Mucosa of stomach (tissue), 1 donor: ENCODE results near the gene TLK2.
"Not testable (repeated sequence)": the region's sequence is repeated elsewhere in the genome, so short reads cannot be mapped to it uniquely, and the experiment has no call there.

Source experiments
- H3K27me3 ChIP-seq: one replicate; pipeline ENCODE4 v1.7.0; 2013; ENCODE audit warnings: mild to moderate bottlenecking, low read length; ENCODE audit not compliant: control insufficient read depth, insufficient read depth
- H3K36me3 ChIP-seq: one replicate; pipeline ENCODE4 v1.7.0; 2013; ENCODE audit warnings: low read length; ENCODE audit not compliant: control insufficient read depth, insufficient read depth
- H3K4me1 ChIP-seq: one replicate; pipeline ENCODE4 v1.7.0; 2013; ENCODE audit warnings: mild to moderate bottlenecking, low read length; ENCODE audit not compliant: control insufficient read depth, insufficient read depth
- H3K4me3 ChIP-seq: one replicate; pipeline ENCODE4 v1.7.0; 2013; ENCODE audit warnings: low read length
- H3K9ac ChIP-seq: one replicate; pipeline ENCODE4 v1.7.0; 2013; ENCODE audit warnings: mild to moderate bottlenecking, low read length, moderate library complexity
- H3K9me3 ChIP-seq: one replicate; pipeline ENCODE4 v1.7.0; 2013; ENCODE audit warnings: mild to moderate bottlenecking, low read length, moderate library complexity; ENCODE audit not compliant: control insufficient read depth
- donor health status: Pancreatic carcinoma.

TLK2 gene

DNA sequence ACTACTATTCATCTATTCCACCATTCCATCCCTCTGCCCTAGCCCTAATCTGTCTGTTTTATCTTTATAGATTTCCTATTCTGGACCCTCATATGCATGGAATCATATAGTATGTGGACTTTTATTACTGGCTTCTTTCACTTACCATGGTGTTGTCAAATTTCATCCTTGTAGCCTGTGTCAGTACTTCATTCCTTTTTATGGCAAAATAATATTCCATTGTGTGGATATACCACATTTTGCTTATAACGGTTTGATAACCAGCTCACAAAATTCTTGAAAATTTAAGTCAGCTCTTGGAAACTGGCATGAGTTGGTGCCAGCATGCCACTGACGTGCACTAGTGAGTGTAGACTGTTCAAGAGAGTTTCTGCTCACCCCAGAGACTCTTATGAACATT lies 118.5 kb downstream of the TLK2 start:
- H3K9ac ChIP-seq, result no peak overlapping the region
- H3K4me3 ChIP-seq, result no peak overlapping the region
- H3K36me3 ChIP-seq, result no peaks in the 10 kb centered on the region
- H3K4me1 ChIP-seq, result no peaks in the 10 kb centered on the region
- no peaks in the 10 kb centered on the region for H3K27me3 ChIP-seq
- H3K9me3 ChIP-seq, result no peaks in the 10 kb centered on the region

DNA sequence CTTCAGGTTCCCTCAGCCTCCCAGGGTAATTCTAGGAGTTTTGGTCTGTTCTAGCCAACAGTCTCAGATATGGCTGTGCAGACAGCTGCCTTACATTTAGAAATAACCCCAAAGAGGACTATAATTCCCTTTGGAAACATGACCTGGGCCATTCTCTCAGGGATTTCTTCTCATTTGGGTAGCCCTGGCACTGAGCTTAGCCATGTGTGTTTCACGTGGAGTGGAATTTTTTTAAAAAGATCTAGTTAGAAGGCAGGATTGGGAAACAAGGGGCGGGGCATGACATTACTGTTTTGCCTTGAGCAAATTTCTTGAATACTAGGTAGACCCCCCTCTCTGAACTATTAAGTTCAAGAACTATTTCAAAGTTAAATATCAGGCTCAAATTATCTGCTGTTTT lies 119.3 kb downstream of the TLK2 start:
- no peaks in the 10 kb centered on the region for H3K9me3 ChIP-seq
- no peaks in the 10 kb centered on the region for H3K27me3 ChIP-seq
- no peaks in the 10 kb centered on the region for H3K36me3 ChIP-seq
- H3K4me1 ChIP-seq, result no peaks in the 10 kb centered on the region
- no peak overlapping the region for H3K9ac ChIP-seq
- no peak overlapping the region for H3K4me3 ChIP-seq

DNA sequence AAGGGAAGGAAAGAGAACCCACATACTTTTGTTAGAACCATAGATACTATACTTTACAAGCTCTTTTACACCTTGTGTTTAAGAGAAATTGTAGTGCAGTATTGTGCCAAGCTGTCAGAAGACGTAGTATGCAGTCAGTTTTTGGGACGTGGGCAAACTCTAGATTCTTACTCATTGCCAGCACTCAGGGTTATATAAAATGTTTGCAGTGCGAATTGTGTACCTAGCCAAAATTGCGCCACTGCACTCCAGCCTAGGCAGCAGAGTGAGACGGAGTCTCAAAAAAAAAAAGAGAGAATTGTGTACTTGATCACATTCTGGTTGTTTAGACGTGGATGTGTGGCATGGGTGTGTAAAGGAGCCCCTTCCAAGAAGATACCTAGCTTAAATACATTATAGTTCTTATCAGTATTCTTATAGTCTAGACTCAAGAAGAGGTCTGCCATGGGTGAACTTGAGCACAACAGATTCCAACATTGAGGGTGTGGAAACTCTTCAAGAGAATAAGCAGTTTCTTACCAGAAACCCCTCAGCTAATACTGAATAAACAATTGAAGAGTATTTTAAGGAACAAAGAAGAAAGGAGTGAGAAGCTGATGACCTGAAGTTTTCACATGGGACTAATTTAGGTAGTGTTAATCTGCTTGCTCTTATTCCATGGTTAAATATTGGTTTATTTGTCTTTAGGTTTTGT lies 121.5 kb downstream of the TLK2 start:
- H3K9ac ChIP-seq, result no peak overlapping the region
- no peaks in the 10 kb centered on the region for H3K27me3 ChIP-seq
- no peaks in the 10 kb centered on the region for H3K9me3 ChIP-seq
- no peaks in the 10 kb centered on the region for H3K36me3 ChIP-seq
- H3K4me1 ChIP-seq, result no peaks in the 10 kb centered on the region
- H3K4me3 ChIP-seq, result no peak overlapping the region

DNA sequence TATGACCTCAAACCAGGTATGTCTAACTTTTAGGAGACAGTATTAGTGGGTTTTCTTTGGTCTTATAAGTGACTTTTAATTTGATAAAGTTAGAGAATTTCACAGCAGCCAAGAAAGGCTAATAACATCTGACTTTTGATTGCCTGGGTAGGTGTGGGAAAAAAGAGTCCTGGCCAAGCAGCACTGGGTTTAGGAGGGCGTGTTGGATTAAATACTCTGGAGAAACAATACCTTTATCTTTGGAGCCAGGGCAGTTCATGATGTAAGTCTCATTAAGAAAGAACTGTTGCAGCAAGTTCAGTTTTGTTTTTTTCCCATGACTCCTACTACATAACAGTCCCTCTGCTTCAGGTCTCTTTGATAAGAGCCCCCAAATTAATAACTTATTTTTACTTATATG lies 122.2 kb downstream of the TLK2 start:
- Histone ChIP-seq H3K36me3 (no peaks in the 10 kb centered on the region), H3K9ac (no peak overlapping the region), H3K4me1 (no peaks in the 10 kb centered on the region), H3K9me3 (no peaks in the 10 kb centered on the region), H3K27me3 (no peaks in the 10 kb centered on the region), H3K4me3 (no peak overlapping the region)

DNA sequence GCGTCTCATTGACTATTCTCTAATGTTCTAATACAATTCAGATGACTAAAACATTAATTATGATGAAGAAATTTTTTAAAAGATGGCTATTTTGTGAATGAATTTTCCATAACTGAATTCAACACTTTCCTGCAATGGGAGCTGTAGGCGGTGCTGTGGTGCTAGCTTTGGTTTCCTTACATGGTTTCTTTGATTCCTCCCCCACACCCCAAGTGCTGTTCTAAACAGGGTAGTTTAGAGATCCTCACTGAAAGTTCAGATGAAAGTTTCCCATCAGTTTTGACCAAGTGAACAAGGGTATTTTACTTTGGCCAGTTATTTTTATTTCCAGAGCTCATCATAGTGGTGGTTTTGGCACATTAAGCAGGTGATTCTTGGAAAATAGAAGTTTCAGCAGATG lies 122.8 kb downstream of the TLK2 start:
- Histone ChIP-seq H3K36me3 (no peaks in the 10 kb centered on the region), H3K27me3 (no peaks in the 10 kb centered on the region), H3K4me1 (no peaks in the 10 kb centered on the region), H3K9ac (no peak overlapping the region), H3K4me3 (no peak overlapping the region), H3K9me3 (no peaks in the 10 kb centered on the region)

DNA sequence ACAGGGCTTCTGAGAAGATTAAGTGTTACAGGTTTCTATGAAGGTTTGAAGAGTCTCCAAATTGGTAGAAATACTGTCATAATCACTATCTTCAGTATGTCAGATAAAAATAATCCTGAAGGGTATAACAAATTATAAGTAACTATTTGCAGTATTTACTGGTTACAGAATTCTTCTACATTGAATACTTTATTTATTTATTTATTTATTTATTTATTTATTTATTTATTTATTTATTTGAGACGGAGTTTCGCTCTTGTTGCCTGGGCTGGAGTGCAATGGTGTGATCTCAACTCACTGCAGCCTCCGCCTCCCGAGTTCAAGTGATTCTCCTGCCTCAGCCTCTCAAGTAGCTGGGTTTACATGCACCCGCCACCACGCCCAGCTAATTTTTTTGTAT lies 125.2 kb downstream of the TLK2 start:
- H3K9ac ChIP-seq, H3K36me3 ChIP-seq, H3K4me1 ChIP-seq, H3K4me3 ChIP-seq, H3K27me3 ChIP-seq, H3K9me3 ChIP-seq: not testable (repeated sequence)

DNA sequence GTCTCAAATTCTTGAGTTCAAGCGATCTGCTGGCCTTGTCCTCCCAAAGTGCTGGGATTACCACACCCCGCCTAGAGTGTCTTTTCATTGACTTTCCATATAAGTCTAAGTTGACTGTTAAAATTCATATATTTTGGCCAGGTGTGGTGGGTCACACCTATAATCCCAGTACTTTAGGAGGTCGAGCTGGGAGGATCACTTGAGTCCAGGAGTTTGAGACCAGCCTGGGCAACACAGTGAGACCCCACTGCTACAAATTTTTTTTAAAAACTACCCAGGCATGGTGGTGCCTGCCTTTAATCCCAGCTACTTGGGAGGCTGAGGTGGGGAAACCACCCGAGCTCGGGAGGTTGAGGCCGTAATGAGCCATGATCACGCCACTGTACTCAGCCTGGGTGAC lies 127.0 kb downstream of the TLK2 start:
- H3K36me3 ChIP-seq, result peaks cover 5% of the 10 kb centered on the region
- H3K9ac ChIP-seq, result no peak overlapping the region
- no peak overlapping the region for H3K4me3 ChIP-seq
- H3K4me1 ChIP-seq, result no peaks in the 10 kb centered on the region
- H3K9me3 ChIP-seq, result no peaks in the 10 kb centered on the region
- H3K27me3 ChIP-seq, result no peaks in the 10 kb centered on the region

DNA sequence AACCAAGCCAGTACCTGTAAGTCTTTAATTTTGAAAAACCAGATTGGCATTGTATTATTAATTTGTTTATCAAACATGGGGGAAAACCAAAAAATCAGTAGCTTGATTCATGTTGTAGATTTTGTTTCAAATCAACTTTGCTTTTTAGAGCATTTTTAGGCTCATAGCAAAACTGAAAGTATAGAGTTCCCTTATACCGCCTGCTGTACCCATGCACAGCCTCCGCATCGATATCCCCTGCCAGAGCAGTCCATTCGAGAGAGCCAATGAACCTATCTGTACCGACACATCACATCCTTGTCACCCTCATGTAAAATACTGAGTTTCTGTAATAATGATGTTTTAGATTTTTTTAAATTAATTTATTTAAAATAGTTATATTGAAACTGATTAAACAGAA lies 132.7 kb downstream of the TLK2 start:
- H3K4me1 ChIP-seq, result no peaks in the 10 kb centered on the region
- H3K27me3 ChIP-seq, result no peaks in the 10 kb centered on the region
- H3K9ac ChIP-seq, result no peak overlapping the region
- H3K36me3 ChIP-seq, result peaks cover 5% of the 10 kb centered on the region
- H3K9me3 ChIP-seq, result no peaks in the 10 kb centered on the region
- no peak overlapping the region for H3K4me3 ChIP-seq

DNA sequence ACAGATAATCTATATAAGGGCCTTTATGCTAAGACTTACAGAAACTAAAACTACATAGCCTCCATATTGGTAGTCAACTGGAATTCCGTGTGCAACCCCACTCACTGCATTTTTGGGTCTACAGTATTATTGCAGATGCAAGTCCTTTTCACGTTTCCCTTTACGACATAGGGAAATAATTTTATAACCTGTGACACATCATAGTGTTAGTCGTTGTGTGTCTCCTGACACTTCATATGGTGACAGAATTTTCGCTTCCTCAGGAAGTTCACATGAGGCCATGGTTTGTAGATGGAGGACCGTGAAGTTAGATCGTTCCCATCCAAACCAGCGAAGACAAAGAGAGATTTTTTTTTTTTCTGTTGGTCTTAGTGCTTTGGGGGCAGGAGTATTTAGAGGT lies 133.1 kb downstream of the TLK2 start:
- H3K9me3 ChIP-seq, result no peaks in the 10 kb centered on the region
- H3K9ac ChIP-seq, result no peak overlapping the region
- no peaks in the 10 kb centered on the region for H3K4me1 ChIP-seq
- no peaks in the 10 kb centered on the region for H3K27me3 ChIP-seq
- peaks cover 5% of the 10 kb centered on the region for H3K36me3 ChIP-seq
- no peak overlapping the region for H3K4me3 ChIP-seq

DNA sequence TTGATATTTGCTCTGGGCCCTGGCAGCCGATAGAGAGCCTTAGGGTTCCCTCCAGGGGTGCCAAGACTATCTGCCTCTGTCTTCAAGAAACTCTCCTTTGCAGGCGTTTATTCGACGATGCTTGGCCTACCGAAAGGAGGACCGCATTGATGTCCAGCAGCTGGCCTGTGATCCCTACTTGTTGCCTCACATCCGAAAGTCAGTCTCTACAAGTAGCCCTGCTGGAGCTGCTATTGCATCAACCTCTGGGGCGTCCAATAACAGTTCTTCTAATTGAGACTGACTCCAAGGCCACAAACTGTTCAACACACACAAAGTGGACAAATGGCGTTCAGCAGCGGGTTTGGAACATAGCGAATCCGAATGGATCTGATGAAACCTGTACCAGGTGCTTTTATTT lies 133.7 kb downstream of the TLK2 start:
- H3K36me3 ChIP-seq, H3K9me3 ChIP-seq, H3K9ac ChIP-seq, H3K27me3 ChIP-seq, H3K4me3 ChIP-seq, H3K4me1 ChIP-seq: not testable (repeated sequence)

DNA sequence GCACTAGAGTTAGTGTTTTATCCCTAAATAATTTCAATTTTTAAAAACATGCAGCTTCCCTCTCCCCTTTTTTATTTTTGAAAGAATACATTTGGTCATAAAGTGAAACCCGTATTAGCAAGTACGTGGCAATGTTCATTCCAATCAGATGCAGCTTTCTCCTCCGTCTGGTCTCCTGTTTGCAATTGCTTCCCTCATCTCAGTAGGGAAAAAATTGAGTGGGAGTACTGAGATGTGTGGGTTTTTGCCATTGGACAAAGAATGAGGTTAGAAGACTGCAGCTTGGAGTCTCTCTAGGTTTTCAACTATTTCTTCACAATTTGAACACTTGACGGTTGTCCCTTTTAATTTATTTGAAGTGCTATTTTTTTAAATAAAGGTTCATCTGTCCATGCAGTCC lies 134.5 kb downstream of the TLK2 start:
- not testable (repeated sequence) for H3K36me3 ChIP-seq, H3K9ac ChIP-seq, H3K4me1 ChIP-seq, H3K9me3 ChIP-seq, H3K4me3 ChIP-seq, H3K27me3 ChIP-seq

DNA sequence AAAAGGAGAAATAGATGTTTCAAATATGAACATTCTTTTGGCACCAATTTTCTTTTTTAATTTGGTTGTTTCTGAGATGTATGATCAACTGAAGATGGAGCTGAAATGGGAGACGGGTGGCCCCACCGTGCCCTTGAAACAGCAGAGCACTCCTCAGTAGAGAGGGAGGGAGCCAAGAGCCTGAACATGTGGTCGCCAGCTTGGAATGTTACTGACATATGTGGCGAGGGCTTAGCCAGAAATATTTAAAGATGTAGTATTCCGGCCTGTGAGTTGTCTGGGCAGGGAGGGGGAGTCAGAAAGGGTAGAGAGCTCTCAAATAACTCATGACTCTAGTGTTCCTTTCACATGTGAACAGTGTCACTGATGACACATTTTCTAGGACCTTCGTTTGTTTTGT lies 135.5 kb downstream of the TLK2 start:
- Histone ChIP-seq H3K9me3 (no peaks in the 10 kb centered on the region), H3K36me3 (peaks cover 3% of the 10 kb centered on the region), H3K4me3 (no peak overlapping the region), H3K4me1 (no peaks in the 10 kb centered on the region), H3K9ac (no peak overlapping the region), H3K27me3 (no peaks in the 10 kb centered on the region)

DNA sequence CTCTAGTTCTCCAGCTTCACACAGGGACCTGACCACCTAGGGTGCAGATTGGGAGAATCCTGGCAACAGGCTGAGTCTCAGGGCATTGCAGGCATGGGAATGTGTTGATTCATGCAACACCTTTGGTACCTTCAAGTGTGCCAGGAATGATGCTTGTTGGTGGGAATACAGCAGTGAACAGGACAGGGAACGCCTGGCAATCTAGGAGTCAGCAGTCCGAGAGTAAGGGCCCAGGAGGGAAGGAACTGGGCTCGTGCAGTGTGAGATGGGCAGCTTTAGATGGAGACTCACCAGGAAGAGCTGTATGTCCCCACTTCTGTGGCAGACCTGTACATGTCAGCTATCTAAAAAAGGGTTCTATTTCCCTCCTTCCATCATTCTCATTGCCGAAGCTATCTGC lies 136.9 kb downstream of the TLK2 start:
- Histone ChIP-seq H3K4me3 (no peak overlapping the region), H3K36me3 (no peaks in the 10 kb centered on the region), H3K27me3 (no peaks in the 10 kb centered on the region), H3K9me3 (no peaks in the 10 kb centered on the region), H3K9ac (no peak overlapping the region), H3K4me1 (no peaks in the 10 kb centered on the region)
